ENCODE data around the gene GLRX5. TPM values are rescaled to one million over a fixed set of nuclear protein-coding genes. Genes with fewer than 3 reads are reported as not detected.

GLRX5 gene
- total and polyA plus RNA-seq, 5 donors: 78.1 to 111 (median 78.7) TPM

- Histone ChIP-seq H3K4me1 (ENCODE audit: control insufficient read depth, insufficient read depth, low read length) (peaks cover 28% of the 10 kb centered on the region), H3K4me3 (ENCODE audit: low read length) (no peak overlapping the region), H3K9me3 (ENCODE audit: control insufficient read depth, low read length) (no peaks in the 10 kb centered on the region), H3K27ac (ENCODE audit: low read length) (no peak overlapping the region), H3K27me3 (ENCODE audit: control insufficient read depth, insufficient read depth) (no peaks in the 10 kb centered on the region)
- DNase-seq (no peak), ATAC-seq (no peak)
- intact Hi-C loops (cut with DNase I): no loop called here
- 88% methylated on average over 2 of the region's 2 CpGs for WGBS
These were observed 42.8 kb upstream of the GLRX5 start for GRCh38 chr14:95491936-95492608.

GRCh38 chr14:95493503-95493902 is 41.3 kb upstream of the GLRX5 start:
- Histone ChIP-seq H3K4me3 (ENCODE audit: low read length) (no peak overlapping the region), H3K27me3 (ENCODE audit: control insufficient read depth, insufficient read depth) (no peaks in the 10 kb centered on the region), H3K9me3 (ENCODE audit: control insufficient read depth, low read length) (no peaks in the 10 kb centered on the region), H3K4me1 (ENCODE audit: control insufficient read depth, insufficient read depth, low read length) (peaks cover 30% of the 10 kb centered on the region), H3K27ac (ENCODE audit: low read length) (no peak overlapping the region)
- DNase-seq (peak in 1 of 3 donors; percentile 45), ATAC-seq (no peak)
- 91% methylated on average over 5 of the region's 5 CpGs for WGBS
- intact Hi-C loops (cut with DNase I): no loop called here

- no peaks in the 10 kb centered on the region for H3K27me3 ChIP-seq (ENCODE audit: control insufficient read depth, insufficient read depth)
- no peak overlapping the region for H3K27ac ChIP-seq (ENCODE audit: low read length)
- ATAC-seq (no peak), DNase-seq (peak in 1 of 3 donors; percentile 40)
- H3K9me3 ChIP-seq (ENCODE audit: control insufficient read depth, low read length): no peaks in the 10 kb centered on the region
- intact Hi-C loops (cut with DNase I): no loop called here
- H3K4me1 ChIP-seq (ENCODE audit: control insufficient read depth, insufficient read depth, low read length): peaks cover 26% of the 10 kb centered on the region
- no peak overlapping the region for H3K4me3 ChIP-seq (ENCODE audit: low read length)
- 93% methylated on average over 4 of the region's 4 CpGs for WGBS
These were observed 40.9 kb upstream of the GLRX5 start for GRCh38 chr14:95493976-95494375.

GRCh38 chr14:95494456-95494855 is 40.4 kb upstream of the GLRX5 start:
- Histone ChIP-seq H3K27ac (ENCODE audit: low read length) (no peak overlapping the region), H3K4me3 (ENCODE audit: low read length) (no peak overlapping the region), H3K4me1 (ENCODE audit: control insufficient read depth, insufficient read depth, low read length) (peaks cover 26% of the 10 kb centered on the region), H3K9me3 (ENCODE audit: control insufficient read depth, low read length) (no peaks in the 10 kb centered on the region), H3K27me3 (ENCODE audit: control insufficient read depth, insufficient read depth) (no peaks in the 10 kb centered on the region)
- intact Hi-C loops (cut with DNase I): no loop called here
- no peak for ATAC-seq
- DNase-seq: peak in 1 of 3 donors; percentile 4
- WGBS: 87% methylated on average over 4 of the region's 4 CpGs

GRCh38 chr14:95495076-95495475 is 39.8 kb upstream of the GLRX5 start:
- intact Hi-C loops (cut with DNase I): no loop called here
- Histone ChIP-seq H3K9me3 (ENCODE audit: control insufficient read depth, low read length) (no peaks in the 10 kb centered on the region), H3K27me3 (ENCODE audit: control insufficient read depth, insufficient read depth) (no peaks in the 10 kb centered on the region), H3K4me1 (ENCODE audit: control insufficient read depth, insufficient read depth, low read length) (peaks cover 21% of the 10 kb centered on the region), H3K4me3 (ENCODE audit: low read length) (no peak overlapping the region), H3K27ac (ENCODE audit: low read length) (no peak overlapping the region)
- WGBS: 97% methylated on average over 3 of the region's 3 CpGs
- ATAC-seq (no peak), DNase-seq (peak in 1 of 3 donors; percentile 4)

GRCh38 chr14:95495538-95496025 is 39.3 kb upstream of the GLRX5 start:
- Histone ChIP-seq H3K4me3 (ENCODE audit: low read length) (no peak overlapping the region), H3K27me3 (ENCODE audit: control insufficient read depth, insufficient read depth) (no peaks in the 10 kb centered on the region), H3K27ac (ENCODE audit: low read length) (no peak overlapping the region), H3K9me3 (ENCODE audit: control insufficient read depth, low read length) (no peaks in the 10 kb centered on the region), H3K4me1 (ENCODE audit: control insufficient read depth, insufficient read depth, low read length) (peaks cover 20% of the 10 kb centered on the region)
- ATAC-seq (peak; percentile 5 to 37), DNase-seq (peak in 1 of 3 donors; percentile 64)
- intact Hi-C loops (cut with DNase I): no loop called here
- WGBS: 79% methylated on average over 8 of the region's 8 CpGs

- Histone ChIP-seq H3K4me1 (ENCODE audit: control insufficient read depth, insufficient read depth, low read length) (peaks cover 15% of the 10 kb centered on the region), H3K9me3 (ENCODE audit: control insufficient read depth, low read length) (no peaks in the 10 kb centered on the region), H3K27ac (ENCODE audit: low read length) (peak overlapping the region; percentile 12), H3K4me3 (ENCODE audit: low read length) (no peak overlapping the region), H3K27me3 (ENCODE audit: control insufficient read depth, insufficient read depth) (no peaks in the 10 kb centered on the region)
- DNase-seq (peak in 1 of 3 donors; percentile 58), ATAC-seq (peak in 1 of 2 donors; percentile 9)
- intact Hi-C loops (cut with DNase I): no loop called here
- 51% methylated on average over 4 of the region's 4 CpGs for WGBS
These were observed 38.7 kb upstream of the GLRX5 start for GRCh38 chr14:95496111-95496681.

- peak overlapping the region; percentile 48 for H3K27ac ChIP-seq (ENCODE audit: low read length)
- 40% methylated on average over 4 of the region's 4 CpGs for WGBS
These were observed 38.1 kb upstream of the GLRX5 start for GRCh38 chr14:95496690-95497259.

GRCh38 chr14:95497561-95498011 is 37.3 kb upstream of the GLRX5 start:
- Histone ChIP-seq H3K4me3 (ENCODE audit: low read length) (no peak overlapping the region), H3K27me3 (ENCODE audit: control insufficient read depth, insufficient read depth) (no peaks in the 10 kb centered on the region), H3K27ac (ENCODE audit: low read length) (no peak overlapping the region), H3K4me1 (ENCODE audit: control insufficient read depth, insufficient read depth, low read length) (peaks cover 20% of the 10 kb centered on the region), H3K9me3 (ENCODE audit: control insufficient read depth, low read length) (no peaks in the 10 kb centered on the region)
- ATAC-seq (no peak), DNase-seq (peak in 1 of 3 donors; percentile 22)
- intact Hi-C loops (cut with DNase I): no loop called here
- 59% methylated on average over 9 of the region's 9 CpGs for WGBS

More at GRCh38 chr14:95496690-95497259, 38.1 kb upstream of the GLRX5 start:
- no peaks in the 10 kb centered on the region for H3K9me3 ChIP-seq (ENCODE audit: control insufficient read depth, low read length)
- peaks cover 15% of the 10 kb centered on the region for H3K4me1 ChIP-seq (ENCODE audit: control insufficient read depth, insufficient read depth, low read length)
- DNase-seq (peak; percentile 59 to 83 (median 82)), ATAC-seq (peak; percentile 74)
- no peaks in the 10 kb centered on the region for H3K27me3 ChIP-seq (ENCODE audit: control insufficient read depth, insufficient read depth)
- H3K4me3 ChIP-seq (ENCODE audit: low read length): no peak overlapping the region
- intact Hi-C loops (cut with DNase I): no loop called here

- intact Hi-C loops (cut with DNase I): no loop called here
- Histone ChIP-seq H3K27me3 (ENCODE audit: control insufficient read depth, insufficient read depth) (no peaks in the 10 kb centered on the region), H3K4me3 (ENCODE audit: low read length) (no peak overlapping the region), H3K27ac (ENCODE audit: low read length) (peak overlapping the region; percentile 51), H3K9me3 (ENCODE audit: control insufficient read depth, low read length) (no peaks in the 10 kb centered on the region), H3K4me1 (ENCODE audit: control insufficient read depth, insufficient read depth, low read length) (peaks cover 20% of the 10 kb centered on the region)
- peak; percentile 46 to 61 for ATAC-seq
- peak; percentile 51 to 72 (median 70) for DNase-seq
- WGBS: 40% methylated on average over 9 of the region's 9 CpGs
These were observed 36.1 kb upstream of the GLRX5 start for GRCh38 chr14:95498622-95499353.
